IMR-90 (cell line): ENCODE results near the gene TSC22D3. TPM values are rescaled to one million over a fixed set of nuclear protein-coding genes. Genes with fewer than 3 reads are reported as not detected.

Experiments used
- ATAC-seq: fragments of 200-7000 bp; cut with Tn5 transposase; 2 replicates; pipeline ENCODE4 v1.9.1; 2020; ENCODE audit warnings: low read depth, mild to moderate bottlenecking, moderate library complexity
- BruUV-seq: library from RNA; stranded (reverse); fragments of 400-500 nt; replicated peaks from 2 replicates; lab custom pipeline; 2021; lab: Mats Ljungman, UMichigan
- CTCF ChIA-PET: fragments of 300-600 bp; formaldehyde crosslinking; extraction: SDS; loops from one replicate; lab custom pipeline; 2021; ENCODE audit warnings: antibody characterized with exemption; lab: Yijun Ruan, JAX
- POLR2A ChIA-PET: fragments of 300-600 bp; sonication (Branson Sonifier 250); formaldehyde crosslinking; loops from one replicate; lab custom pipeline; 2022; ENCODE audit warnings: antibody characterized with exemption; ENCODE audit not compliant: unreplicated experiment; lab: Charles Lee
- DNase-seq: peaks from one replicate; pipeline ENCODE4 v3.0.0; 2013
- H2AFZ ChIP-seq: replicated peaks from 2 replicates; pipeline ENCODE3; 2013; ENCODE audit warnings: low read length, mild to moderate bottlenecking; ENCODE audit not compliant: poor library complexity
- H2AK5ac ChIP-seq: 2 replicates; pipeline ENCODE4 v1.6.1; 2013; ENCODE audit warnings: low read depth, low read length, inconsistent platforms
- H2AK9ac ChIP-seq: replicated peaks from 2 replicates; pipeline ENCODE3; 2013; ENCODE audit warnings: mild to moderate bottlenecking, low read depth, low read length, moderate library complexity; ENCODE audit not compliant: poor library complexity
- H2BK120ac ChIP-seq: 2 replicates; pipeline ENCODE4 v1.6.1; 2013; ENCODE audit warnings: low read depth, low read length, inconsistent platforms
- H2BK15ac ChIP-seq: 3 replicates; pipeline ENCODE4 v1.6.1; 2013; ENCODE audit warnings: low read depth, low read length, inconsistent platforms
- H2BK20ac ChIP-seq: 2 replicates; pipeline ENCODE4 v1.6.1; 2013; ENCODE audit warnings: low read depth, mild to moderate bottlenecking, inconsistent platforms, low read length, moderate library complexity
- H2BK5ac ChIP-seq: 2 replicates; pipeline ENCODE4 v1.6.1; 2013; ENCODE audit warnings: mild to moderate bottlenecking, low read depth, low read length, inconsistent platforms; ENCODE audit not compliant: poor library complexity, severe bottlenecking
- H3K14ac ChIP-seq: replicated peaks from 2 replicates; pipeline ENCODE4 v1.6.1; 2013; ENCODE audit warnings: low read depth, low read length, inconsistent platforms
- H3K18ac ChIP-seq: 2 replicates; pipeline ENCODE4 v1.6.1; 2013; ENCODE audit warnings: low read depth, low read length, control low read depth
- H3K23ac ChIP-seq: 2 replicates; pipeline ENCODE4 v1.6.1; 2013; ENCODE audit warnings: low read depth, low read length, inconsistent platforms
- H3K27ac ChIP-seq: 2 replicates; pipeline ENCODE4 v1.5.1; 2013; ENCODE audit warnings: mild to moderate bottlenecking, control low read depth, low read length; ENCODE audit not compliant: insufficient read depth
- H3K27me3 ChIP-seq: 2 replicates; pipeline ENCODE4 v1.6.1; 2013; ENCODE audit warnings: low read length; ENCODE audit not compliant: control insufficient read depth, insufficient read depth
- H3K36me3 ChIP-seq: 2 replicates; pipeline ENCODE4 v1.6.1; 2013; ENCODE audit warnings: low read length, mixed read lengths; ENCODE audit not compliant: control insufficient read depth, insufficient read depth
- H3K4ac ChIP-seq: 2 replicates; pipeline ENCODE4 v1.6.1; 2013; ENCODE audit warnings: low read depth, low read length, inconsistent platforms
- H3K4me1 ChIP-seq: 2 replicates; pipeline ENCODE4 v1.6.1; 2013; ENCODE audit warnings: low read length, mixed read lengths; ENCODE audit not compliant: control insufficient read depth, insufficient read depth
- H3K4me2 ChIP-seq: 2 replicates; pipeline ENCODE4 v1.6.1; 2013; ENCODE audit warnings: low read depth, mild to moderate bottlenecking, control low read depth, low read length, moderate library complexity
- H3K4me3 ChIP-seq: 2 replicates; pipeline ENCODE4 v1.5.1; 2013; ENCODE audit warnings: low read depth, mild to moderate bottlenecking, control low read depth, low read length, moderate library complexity; ENCODE audit not compliant: insufficient read depth
- H3K56ac ChIP-seq: 2 replicates; pipeline ENCODE4 v1.6.1; 2013; ENCODE audit warnings: low read length, inconsistent platforms; ENCODE audit not compliant: insufficient read depth; ENCODE audit errors: extremely low read depth
- H3K79me1 ChIP-seq, 2 experiments: 2 replicates each; pipeline ENCODE4 v1.6.1; 2013; ENCODE audit warnings: low read length in 2 of 2, inconsistent platforms in 1 of 2, low read depth in 1 of 2
- H3K9ac ChIP-seq: 2 replicates; pipeline ENCODE4 v1.6.1; 2013; ENCODE audit warnings: low read depth, low read length, control low read depth
- H3K9me1 ChIP-seq: 2 replicates; pipeline ENCODE4 v1.6.1; 2013; ENCODE audit warnings: low read length, inconsistent platforms; ENCODE audit not compliant: insufficient read depth
- H3K9me3 ChIP-seq: 2 replicates; pipeline ENCODE4 v1.6.1; 2013; ENCODE audit warnings: low read length; ENCODE audit not compliant: control insufficient read depth, insufficient read depth
- H4K20me1 ChIP-seq: 2 replicates; pipeline ENCODE4 v1.6.1; 2013; ENCODE audit warnings: low read length, inconsistent platforms; ENCODE audit not compliant: insufficient read depth
- H4K5ac ChIP-seq: 2 replicates; pipeline ENCODE4 v1.6.1; 2013; ENCODE audit warnings: mild to moderate bottlenecking, low read depth, low read length, control low read depth
- H4K8ac ChIP-seq, 2 experiments: 2 replicates each; pipeline ENCODE4 v1.6.1; 2013; ENCODE audit warnings: low read depth in 2 of 2, low read length in 2 of 2, control low read depth in 1 of 2, inconsistent platforms in 1 of 2
- H4K91ac ChIP-seq: 2 replicates; pipeline ENCODE4 v1.6.1; 2013; ENCODE audit warnings: low read depth, low read length, inconsistent platforms; ENCODE audit not compliant: insufficient read depth
- BHLHE40 ChIP-seq: fragments of 150-350 bp; IDR thresholded peaks from 2 replicates; pipeline ENCODE4 v1.6.1; 2016; ENCODE audit warnings: mild to moderate bottlenecking, low read depth, low read length
- CEBPB ChIP-seq: IDR thresholded peaks from 2 replicates; pipeline ENCODE4 v1.6.1; 2012; ENCODE audit warnings: low read depth, low read length, improper control_type of control experiment
- CHD1 ChIP-seq: IDR thresholded peaks from 2 replicates; pipeline ENCODE4 v1.6.1; 2012; ENCODE audit warnings: low read depth, low read length, improper control_type of control experiment
- CTCF ChIP-seq: conservative IDR thresholded peaks from 2 replicates; pipeline ENCODE4 v1.5.1; 2012; ENCODE audit warnings: mild to moderate bottlenecking, low read depth, low read length, improper control_type of control experiment
- ELK1 ChIP-seq: fragments of 150-350 bp; IDR thresholded peaks from 2 replicates; pipeline ENCODE4 v1.6.1; 2016; ENCODE audit warnings: low read depth, mild to moderate bottlenecking, low read length, moderate library complexity, borderline replicate concordance
- FOS ChIP-seq: fragments of 150-350 bp; IDR thresholded peaks from 2 replicates; pipeline ENCODE4 v1.6.1; 2016; ENCODE audit warnings: low read depth, low read length
- MAFK ChIP-seq: IDR thresholded peaks from 2 replicates; pipeline ENCODE4 v1.6.1; 2012; ENCODE audit warnings: low read depth, low read length, improper control_type of control experiment
- MAZ ChIP-seq: IDR thresholded peaks from 2 replicates; pipeline ENCODE4 v1.6.1; 2012; ENCODE audit warnings: low read depth, mild to moderate bottlenecking, low read length, improper control_type of control experiment, moderate library complexity, borderline replicate concordance
- MXI1 ChIP-seq: IDR thresholded peaks from 2 replicates; pipeline ENCODE4 v1.6.1; 2012; ENCODE audit warnings: low read depth, mild to moderate bottlenecking, low read length, moderate library complexity, borderline replicate concordance
- NFE2L2 ChIP-seq: fragments of 150-350 bp; IDR thresholded peaks from 2 replicates; pipeline ENCODE4 v1.6.1; 2016; ENCODE audit warnings: low read depth, mild to moderate bottlenecking, low read length
- POLR2A ChIP-seq: IDR thresholded peaks from 2 replicates; pipeline ENCODE4 v1.6.1; 2012; ENCODE audit warnings: mild to moderate bottlenecking, low read depth, low read length
- RAD21 ChIP-seq: IDR thresholded peaks from 2 replicates; pipeline ENCODE4 v1.6.1; 2012; ENCODE audit warnings: low read length, improper control_type of control experiment
- RCOR1 ChIP-seq: IDR thresholded peaks from 2 replicates; pipeline ENCODE4 v1.6.1; 2012; ENCODE audit warnings: mild to moderate bottlenecking, low read length, improper control_type of control experiment; ENCODE audit not compliant: insufficient replicate concordance
- RFX5 ChIP-seq: IDR thresholded peaks from 2 replicates; pipeline ENCODE4 v1.8.0; 2012; ENCODE audit warnings: low read depth, mild to moderate bottlenecking, low read length, moderate library complexity
- SMC3 ChIP-seq: fragments of 150-350 bp; IDR thresholded peaks from 2 replicates; pipeline ENCODE4 v1.6.1; 2016; ENCODE audit warnings: low read depth, mild to moderate bottlenecking, antibody characterized with exemption, low read length, moderate library complexity
- USF2 ChIP-seq: fragments of 150-350 bp; IDR thresholded peaks from 2 replicates; pipeline ENCODE4 v1.6.1; 2017; ENCODE audit warnings: mild to moderate bottlenecking, antibody characterized with exemption, low read length, low read depth
- WGBS, 2 experiments: methylation state at CpG; one replicate each; pipeline versions ENCODE4 v1.1.5 to v1.1.7; 2013; ENCODE audit warnings: missing lambda C conversion rate in 2 of 2; ENCODE audit not compliant: insufficient read length in 1 of 2; ENCODE audit errors: extremely low coverage in 2 of 2; 5-methylcytosine and 5-hydroxymethylcytosine counted together
- dilution Hi-C: fragments of 300-500 bp; cut with HindIII; formaldehyde crosslinking; loops from one replicate; pipeline ENCODE4 v1.14.3; 2018; ENCODE audit warnings: low sequenced_read_pairs; ENCODE audit not compliant: unreplicated experiment
- in situ Hi-C: fragments of 300-500 bp; cut with MboI; formaldehyde crosslinking; loops from 3 replicates; pipeline ENCODE4 v1.14.3; 2019; ENCODE audit warnings: low sequenced_read_pairs, inconsistent platforms, mixed read lengths
- intact Hi-C: fragments of 100-400 bp; cut with micrococcal nuclease; formaldehyde crosslinking; loops from 2 replicates; pipeline ENCODE4 v1.10.0; 2022
- polyA plus RNA-seq, 3 experiments: library from polyadenylated mRNA; depleted of rRNA; stranded (reverse); fragments of >200 nt; gene quantifications; 2 replicates each; pipeline ENCODE4 v1.2.3, GENCODE V29; 2012; ENCODE audit warnings: low replicate concordance in 1 of 3
- total RNA-seq: library from RNA; depleted of rRNA; stranded (reverse); fragments of >200 nt; gene quantifications from 2 replicates; pipeline ENCODE4 v1.2.3, GENCODE V29; 2012

The TSC22D3 gene
- total and polyA plus RNA-seq, 2 of the 4 experiments (the other 2 are of a cell fraction): 9.9 to 14.0 TPM

- in situ Hi-C loops: no loop called here
- ATAC-seq (no peak), DNase-seq (no peak)
- Histone ChIP-seq H3K36me3 (no peaks in the 10 kb centered on the region), H3K79me1 (no peaks in the 10 kb centered on the region), H3K4me1 (no peaks in the 10 kb centered on the region), H2BK120ac (no peak overlapping the region), H3K18ac (no peak overlapping the region), H2BK5ac (no peak overlapping the region), H2AFZ (no peak overlapping the region), H2AK9ac (no peak overlapping the region), H4K8ac (no peak overlapping the region), H4K20me1 (no peaks in the 10 kb centered on the region), H2AK5ac (no peak overlapping the region), H3K4ac (no peak overlapping the region), H3K4me3 (no peak overlapping the region), H3K14ac (no peak overlapping the region), H2BK15ac (no peak overlapping the region), H2BK20ac (no peak overlapping the region), H3K27ac (no peak overlapping the region), H3K23ac (no peak overlapping the region), H3K9ac (no peak overlapping the region), H4K91ac (no peak overlapping the region), H4K5ac (no peak overlapping the region), H3K56ac (no peak overlapping the region), H3K9me1 (no peaks in the 10 kb centered on the region), H3K27me3 (peaks cover 8% of the 10 kb centered on the region), H3K9me3 (no peaks in the 10 kb centered on the region), H3K4me2 (no peak overlapping the region)
- ChIA-PET POLR2A (no interaction called here), CTCF (no interaction called here)
- BruUV-seq: no TSS peak
- no peak for TF ChIP-seq USF2
- TF ChIP-seq CTCF: no peak
- no peak for TF ChIP-seq MAZ
- no peak for TF ChIP-seq RFX5
- TF ChIP-seq NFE2L2: no peak
- no peak for TF ChIP-seq RCOR1
- TF ChIP-seq ELK1: no peak
- no peak for TF ChIP-seq FOS
- no peak for TF ChIP-seq CEBPB
- no peak for TF ChIP-seq POLR2A
- no peak for TF ChIP-seq MAFK
- no peak for TF ChIP-seq BHLHE40
- no peak for TF ChIP-seq CHD1
- TF ChIP-seq SMC3: no peak
- TF ChIP-seq MXI1: no peak
- no peak for TF ChIP-seq RAD21
- intact Hi-C loops: no loop called here
- dilution Hi-C loops: no loop called here
- WGBS, 2 experiments: no CpG with 5 or more reads among the region's 2 CpGs
Observed at GRCh38 chrX:107699616-107700015, 76.0 kb downstream of the TSC22D3 start.
